Sigmoid colon (tissue), 7 donors: ENCODE data around the gene LPIN1. TPM values are rescaled to one million over a fixed set of nuclear protein-coding genes. Genes with fewer than 3 reads are reported as not detected.
A peak's percentile ranks its signal among the peaks of the same experiment; 100 is the strongest.

ENCODE experiments used
- DNase-seq: peaks from one replicate; pipeline ENCODE4 v3.0.0-alpha.2; 2019
- H3K27ac ChIP-seq, 4 donors: fragments of 200-600 bp; sonication (generic); one replicate each; pipeline ENCODE4 v1.5.1; 2016 to 2019; ENCODE audit warnings: mild to moderate bottlenecking in 1 of 4
- H3K27me3 ChIP-seq, 3 donors: fragments of 200-600 bp; sonication (generic); one replicate each; pipeline ENCODE4 v1.5.1; 2019; ENCODE audit warnings: mild to moderate bottlenecking in 1 of 3
- H3K36me3 ChIP-seq, 4 donors: fragments of 200-600 bp; sonication (generic); one replicate each; pipeline ENCODE4 v1.5.1; 2016 to 2019
- H3K4me1 ChIP-seq, 4 donors: fragments of 200-600 bp; sonication (generic); one replicate each; pipeline ENCODE4 v1.5.1; 2017 to 2019
- H3K4me3 ChIP-seq, 4 donors: fragments of 200-600 bp; sonication (generic); one replicate each; pipeline ENCODE4 v1.5.1; 2017 to 2019; ENCODE audit warnings: mild to moderate bottlenecking in 2 of 4, moderate library complexity in 1 of 4
- H3K9me3 ChIP-seq, 4 donors: fragments of 200-600 bp in 3 of 4; sonication (generic) in 3 of 4; one replicate each; pipeline versions ENCODE4 v1.5.1 to v1.6.1; 2013 to 2019
- CTCF ChIP-seq, 4 experiments: fragments of 450-650 bp in 3 of 4; fragments of 200-600 bp in 1 of 4; IDR thresholded peaks; one replicate each; pipeline ENCODE4 v1.5.1; 2016 to 2019; ENCODE audit warnings: antibody characterized with exemption in 4 of 4, mild to moderate bottlenecking in 3 of 4, moderate library complexity in 2 of 4
- EP300 ChIP-seq, 4 donors: sonication (generic); formaldehyde crosslinking; IDR thresholded peaks; one replicate each; pipeline ENCODE4 v1.6.1; 2017; ENCODE audit warnings: antibody characterized with exemption in 4 of 4
- POLR2A ChIP-seq, 2 donors: fragments of 450-650 bp; IDR thresholded peaks; one replicate each; pipeline ENCODE4 v1.6.1; 2016; ENCODE audit warnings: antibody characterized with exemption in 2 of 2, mild to moderate bottlenecking in 2 of 2, moderate library complexity in 2 of 2
- POLR2AphosphoS5 ChIP-seq, 4 donors: sonication (generic); formaldehyde crosslinking; IDR thresholded peaks; one replicate each; pipeline ENCODE4 v1.6.1; 2017; ENCODE audit warnings: antibody characterized with exemption in 4 of 4
- WGBS, 2 donors: extraction: QIAGEN DNeasy Blood & Tissue Kit; methylation state at CpG; one replicate each; pipeline ENCODE4 v1.1.7; 2013; 5-methylcytosine and 5-hydroxymethylcytosine counted together
- intact Hi-C: fragments of 100-400 bp; cut with DNase I; formaldehyde crosslinking; loops from one replicate; pipeline ENCODE4 v1.15.1; 2023
- polyA plus RNA-seq, 3 donors: library from polyadenylated mRNA; stranded (reverse); fragments of 200-250 nt; gene quantifications; one replicate each; pipeline ENCODE4 v1.2.3, GENCODE V29; 2013
- total RNA-seq, 4 donors: library from RNA; depleted of rRNA; stranded (reverse); fragments of >200 nt; gene quantifications; one replicate each; pipeline ENCODE4 v1.1.0, GENCODE V29; 2016
- donor health status: healthy with polysubstance abuse.
- donor health status: Bipolar disorder and iron deficiency.
- donor health status: healthy.

The LPIN1 gene
- total and polyA plus RNA-seq, 7 donors: 4.2 to 37.4 (median 28.2) TPM

- Histone ChIP-seq H3K27me3 (no peaks in the 10 kb centered on the region), H3K36me3 (no peaks in the 10 kb centered on the region), H3K9me3 (no peaks in the 10 kb centered on the region), H3K27ac (peak overlapping the region; percentile 88 to 93 (median 90)), H3K4me3 (peak overlapping the region in 3 of 4 donors; percentile 65 to 96 (median 76)), H3K4me1 (peaks cover 0 to 58% (median 49%) of the 10 kb centered on the region in 4 donors)
- intact Hi-C loops: loop anchor here (2.0 to 10.0 kb wide), 2 partner anchors 279 to 969 kb away; partner anchors contain the start of genes E2F6 and TRIB2
- WGBS, 2 donors: 57 to 59% methylated on average over 27 of the region's 27 CpGs
- DNase-seq: no peak
- TF ChIP-seq EP300 (IDR thresholded peaks at IDR 0.05) (no peak), POLR2A (IDR thresholded peaks at IDR 0.05) (no peak), CTCF (IDR thresholded peaks at IDR 0.05) (no peak), POLR2AphosphoS5 (IDR thresholded peaks at IDR 0.05) (no peak)
Measured at GRCh38 chr2:11745613-11746375, 638 bp upstream of the LPIN1 start.

GRCh38 chr2:11746807-11747459 is 501 bp downstream of the LPIN1 start:
- H3K4me1 ChIP-seq: peaks cover 0 to 60% (median 49%) of the 10 kb centered on the region in 4 donors
- no peaks in the 10 kb centered on the region for H3K27me3 ChIP-seq
- intact Hi-C loops: loop anchor here (1.0 to 10.0 kb wide), 2 partner anchors 31 to 968 kb away; partner anchors contain the start of gene TRIB2
- H3K4me3 ChIP-seq: peak overlapping the region; percentile 65 to 96 (median 75)
- WGBS, 2 donors: 0 to 1% methylated on average over 42 of the region's 42 CpGs
- TF ChIP-seq CTCF (IDR thresholded peaks at IDR 0.05) (peak in 1 of 4 experiments; percentile 4), POLR2A (IDR thresholded peaks at IDR 0.05) (no peak)
- no peak for DNase-seq
- no peaks in the 10 kb centered on the region for H3K36me3 ChIP-seq
- no peaks in the 10 kb centered on the region for H3K9me3 ChIP-seq
- H3K27ac ChIP-seq: peak overlapping the region; percentile 88 to 93 (median 90)

- no peak for DNase-seq
- H3K27ac ChIP-seq: peak overlapping the region in 2 of 4 donors; percentile 89 to 93
- peaks cover 0 to 66% (median 55%) of the 10 kb centered on the region in 4 donors for H3K4me1 ChIP-seq
- WGBS, 2 donors: 57 to 74% methylated on average over 19 of the region's 19 CpGs
- no peaks in the 10 kb centered on the region for H3K9me3 ChIP-seq
- no peaks in the 10 kb centered on the region for H3K27me3 ChIP-seq
- intact Hi-C loops: loop anchor here (1.0 to 10.0 kb wide), 2 partner anchors 55 to 967 kb away; partner anchors contain the start of gene TRIB2
- H3K36me3 ChIP-seq: no peaks in the 10 kb centered on the region
- H3K4me3 ChIP-seq: peak overlapping the region in 3 of 4 donors; percentile 65 to 96 (median 76)
- no peak for TF ChIP-seq POLR2AphosphoS5 (IDR thresholded peaks at IDR 0.05)
- TF ChIP-seq CTCF (IDR thresholded peaks at IDR 0.05): no peak
- TF ChIP-seq EP300 (IDR thresholded peaks at IDR 0.05): no peak
Measured at GRCh38 chr2:11748018-11748860, 1.8 kb downstream of the LPIN1 start.

- Histone ChIP-seq H3K27ac (peak overlapping the region in 1 of 4 donors; percentile 54), H3K4me3 (no peak overlapping the region), H3K36me3 (no peaks in the 10 kb centered on the region), H3K4me1 (peaks cover 0 to 69% (median 57%) of the 10 kb centered on the region in 4 donors), H3K9me3 (no peaks in the 10 kb centered on the region), H3K27me3 (no peaks in the 10 kb centered on the region)
- no peak for DNase-seq
- WGBS, 2 donors: 71 to 81% methylated on average over 13 of the region's 13 CpGs
- intact Hi-C loops: loop anchor here (1.0 to 10.0 kb wide), 2 partner anchors 56 to 966 kb away; partner anchors contain the start of gene TRIB2
- TF ChIP-seq EP300 (IDR thresholded peaks at IDR 0.05): no peak
Measured at GRCh38 chr2:11748861-11749645, 2.6 kb downstream of the LPIN1 start.
